OCI-LY1 (cell line): Measurements from ENCODE around the gene TNF.

Experiments used
- EZH2 ChIP-seq: fragments of 200-600 bp; sonication (generic), shearing (Covaris generic); IDR thresholded peaks from 2 replicates; pipeline ENCODE4 v1.8.0; 2017; ENCODE audit warnings: borderline replicate concordance, mixed run types, mild to moderate bottlenecking, antibody characterized with exemption, low read length, moderate library complexity, mixed read lengths
- TF ChIP-seq, protein P1 (sequence below): fragments of 200-600 bp; sonication (generic), shearing (Covaris generic); IDR thresholded peaks from 2 replicates; pipeline ENCODE4 v1.5.1; 2017; ENCODE audit warnings: mild to moderate bottlenecking, antibody characterized with exemption, low read length, moderate library complexity, mixed read lengths

- TF ChIP-seq, protein P1, sequence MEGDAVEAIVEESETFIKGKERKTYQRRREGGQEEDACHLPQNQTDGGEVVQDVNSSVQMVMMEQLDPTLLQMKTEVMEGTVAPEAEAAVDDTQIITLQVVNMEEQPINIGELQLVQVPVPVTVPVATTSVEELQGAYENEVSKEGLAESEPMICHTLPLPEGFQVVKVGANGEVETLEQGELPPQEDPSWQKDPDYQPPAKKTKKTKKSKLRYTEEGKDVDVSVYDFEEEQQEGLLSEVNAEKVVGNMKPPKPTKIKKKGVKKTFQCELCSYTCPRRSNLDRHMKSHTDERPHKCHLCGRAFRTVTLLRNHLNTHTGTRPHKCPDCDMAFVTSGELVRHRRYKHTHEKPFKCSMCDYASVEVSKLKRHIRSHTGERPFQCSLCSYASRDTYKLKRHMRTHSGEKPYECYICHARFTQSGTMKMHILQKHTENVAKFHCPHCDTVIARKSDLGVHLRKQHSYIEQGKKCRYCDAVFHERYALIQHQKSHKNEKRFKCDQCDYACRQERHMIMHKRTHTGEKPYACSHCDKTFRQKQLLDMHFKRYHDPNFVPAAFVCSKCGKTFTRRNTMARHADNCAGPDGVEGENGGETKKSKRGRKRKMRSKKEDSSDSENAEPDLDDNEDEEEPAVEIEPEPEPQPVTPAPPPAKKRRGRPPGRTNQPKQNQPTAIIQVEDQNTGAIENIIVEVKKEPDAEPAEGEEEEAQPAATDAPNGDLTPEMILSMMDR: no peak
- TF ChIP-seq EZH2: no peak
Observed at GRCh38 chr6:31621320-31621939, 46.1 kb downstream of the TNF start.
